Stomach (tissue), 19 donors: Measurements from ENCODE around the gene METAP2. TPM values are rescaled to one million over a fixed set of nuclear protein-coding genes. Genes with fewer than 3 reads are reported as not detected.

Experiments used
- DNase-seq, 2 donors: peaks; one replicate each; pipeline versions ENCODE4 v3.0.0 to v3.0.0-alpha.2; 2013 to 2019
- H3K27ac ChIP-seq, 5 donors: fragments of 200-600 bp in 4 of 5; sonication (generic) in 4 of 5; one replicate each; pipeline ENCODE4 v1.5.1; 2013 to 2019; ENCODE audit warnings: mild to moderate bottlenecking in 1 of 5, moderate library complexity in 1 of 5
- H3K27me3 ChIP-seq, 3 donors: fragments of 200-600 bp; sonication (generic); one replicate each; pipeline ENCODE4 v1.5.1; 2017 to 2019; ENCODE audit warnings: mixed run types in 1 of 3
- H3K36me3 ChIP-seq, 4 donors: fragments of 200-600 bp; sonication (generic); 1 replicate in 3 of 4; 2 replicates in 1 of 4; pipeline ENCODE4 v1.5.1; 2016 to 2019
- H3K4me1 ChIP-seq, 4 donors: fragments of 200-600 bp; sonication (generic); one replicate each; pipeline ENCODE4 v1.5.1; 2016 to 2019
- H3K4me3 ChIP-seq, 4 donors: fragments of 200-600 bp; sonication (generic) in 3 of 4; one replicate each; pipeline ENCODE4 v1.5.1; 2016 to 2019; ENCODE audit warnings: mild to moderate bottlenecking in 1 of 4
- H3K9me3 ChIP-seq, 4 donors: fragments of 200-600 bp; sonication (generic); one replicate each; pipeline ENCODE4 v1.5.1; 2016 to 2019
- CTCF ChIP-seq, 7 experiments: fragments of 450-650 bp in 4 of 7; fragments of 200-600 bp in 3 of 7; sonication (generic) in 3 of 7; IDR thresholded peaks; one replicate each; pipeline ENCODE4 v1.5.1; 2016 to 2019; ENCODE audit warnings: antibody characterized with exemption in 7 of 7, control low read depth in 2 of 7, mild to moderate bottlenecking in 1 of 7
- EP300 ChIP-seq: sonication (generic); formaldehyde crosslinking; IDR thresholded peaks from one replicate; pipeline ENCODE4 v1.6.1; 2017; ENCODE audit warnings: antibody characterized with exemption
- POLR2A ChIP-seq, 4 donors: fragments of 450-650 bp; IDR thresholded peaks; one replicate each; pipeline ENCODE4 v1.6.1; 2016; ENCODE audit warnings: antibody characterized with exemption in 4 of 4, control low read depth in 2 of 4, mild to moderate bottlenecking in 1 of 4, moderate library complexity in 1 of 4
- POLR2AphosphoS5 ChIP-seq, 3 donors: sonication (generic); formaldehyde crosslinking; IDR thresholded peaks; one replicate each; pipeline ENCODE4 v1.6.1; 2016; ENCODE audit warnings: antibody characterized with exemption in 3 of 3
- WGBS, 5 donors: extraction: QIAGEN DNeasy Blood & Tissue Kit in 3 of 5; methylation state at CpG; one replicate each; pipeline versions ENCODE4 v1.1.5 to v1.1.7; 2013 to 2018; 5-methylcytosine and 5-hydroxymethylcytosine counted together
- intact Hi-C: fragments of 100-400 bp; cut with DNase I; formaldehyde crosslinking; loops from one replicate; pipeline ENCODE4 v1.15.1; 2023; ENCODE audit warnings: low total_unique reads
- long read RNA-seq, 10 donors: transcript quantifications; one replicate each; lab custom pipeline, GENCODE V29; 2026
- polyA plus RNA-seq, 3 donors: library from polyadenylated mRNA; stranded (reverse); fragments of 200-250 nt; gene quantifications; one replicate each; pipeline ENCODE4 v1.2.3, GENCODE V29; 2013
- total RNA-seq, 5 donors: library from RNA; depleted of rRNA; stranded (reverse); fragments of >200 nt; gene quantifications; one replicate each; pipeline versions ENCODE4 v1.1.0 to v1.2.3, GENCODE V29; 2014 to 2016
- donor health status: healthy with polysubstance abuse.
- donor health status: Bipolar disorder and iron deficiency.
- donor health status: healthy.

METAP2 gene
- 100 to 1,000 TPM in 1 of 5 donors, 10 to 100 TPM in 4; 14.0 to 111 (median 50.5) TPM for total RNA-seq
- 10 to 100 TPM; 36.7 to 74.1 (median 36.8) TPM for polyA plus RNA-seq
- long read RNA-seq, donor 1, partial matches to known transcripts: 13 of 18 reads
- long read RNA-seq, donor 1, other reads (novel, unspliced or antisense): 0 of 18 reads
- long read RNA-seq, donor 2, transcript METAP2-202 (11 exons, 3,601 nt): major isoform, 14 of 25 reads
- long read RNA-seq, donor 2, transcript METAP2-210 (11 exons, 1,874 nt): minor isoform, 5 of 25 reads
- long read RNA-seq, donor 2, partial matches to known transcripts: 5 of 25 reads
- long read RNA-seq, donor 2, other reads (novel, unspliced or antisense): 0 of 25 reads
- long read RNA-seq, donor 3, transcript METAP2-202 (11 exons, 3,601 nt): major isoform, 6 of 7 reads
- long read RNA-seq, donor 3, partial matches to known transcripts: 0 of 7 reads
- long read RNA-seq, donor 3, other reads (novel, unspliced or antisense): 0 of 7 reads
- long read RNA-seq, donor 4, partial matches to known transcripts: 0 of 4 reads
- long read RNA-seq, donor 4, other reads (novel, unspliced or antisense): 0 of 4 reads
- long read RNA-seq, donor 5, transcript METAP2-202 (11 exons, 3,601 nt): major isoform, 6 of 33 reads
- long read RNA-seq, donor 5, partial matches to known transcripts: 24 of 33 reads
- long read RNA-seq, donor 5, other reads (novel, unspliced or antisense): 0 of 33 reads
- long read RNA-seq, donor 6, transcript METAP2-202 (11 exons, 3,601 nt): major isoform, 27 of 69 reads
- long read RNA-seq, donor 6, partial matches to known transcripts: 37 of 69 reads
- long read RNA-seq, donor 6, other reads (novel, unspliced or antisense): 0 of 69 reads
- long read RNA-seq, donor 7, transcript METAP2-202 (11 exons, 3,601 nt): major isoform, 11 of 48 reads
- long read RNA-seq, donor 7, partial matches to known transcripts: 31 of 48 reads
- long read RNA-seq, donor 7, other reads (novel, unspliced or antisense): 0 of 48 reads
- long read RNA-seq, donor 8, transcript METAP2-202 (11 exons, 3,601 nt): major isoform, 7 of 16 reads
- long read RNA-seq, donor 8, partial matches to known transcripts: 6 of 16 reads
- long read RNA-seq, donor 8, other reads (novel, unspliced or antisense): 0 of 16 reads
- long read RNA-seq, donor 9, partial matches to known transcripts: 8 of 17 reads
- long read RNA-seq, donor 9, other reads (novel, unspliced or antisense): 0 of 17 reads
- long read RNA-seq, donor 10, transcript METAP2-202 (11 exons, 3,601 nt): major isoform, 5 of 7 reads
- long read RNA-seq, donor 10, partial matches to known transcripts: 0 of 7 reads
- long read RNA-seq, donor 10, other reads (novel, unspliced or antisense): 0 of 7 reads

- Histone ChIP-seq H3K36me3 (peaks cover 8 to 32% (median 31%) of the 10 kb centered on the region in 4 donors), H3K27me3 (no peaks in the 10 kb centered on the region), H3K4me3 (peak within 1 kb of the TSS; percentile 64 to 98 (median 93)), H3K4me1 (peaks cover 11 to 49% (median 35%) of the 10 kb centered on the region in 4 donors), H3K27ac (peak within 1 kb of the TSS; percentile 75 to 97 (median 91)), H3K9me3 (no peaks in the 10 kb centered on the region)
- 0 to 1% (median 0%) methylated on average over 38 to 49 of the region's 49 CpGs for WGBS, 5 donors
- TF ChIP-seq CTCF (IDR thresholded peaks at IDR 0.05) (no peak), EP300 (no peak), POLR2A (IDR thresholded peaks at IDR 0.05) (peak in 2 of 4 donors; percentile 42 to 76), POLR2AphosphoS5 (IDR thresholded peaks at IDR 0.05) (peak; percentile 94 to 98 (median 96))
- DNase-seq: peak; percentile 97 to 99
- intact Hi-C loops: no loop called here
These were observed at the start of gene METAP2 for GRCh38 chr12:95473884-95474659. TSS of gene METAP2 (plus strand) at chr12:95474152. CDS start at chr12:95474180, 28 bp downstream.

GRCh38 chr12:95424271-95424994, 49.5 kb upstream of the METAP2 start:
- H3K27me3 ChIP-seq: peaks cover 0 to 15% (median 8%) of the 10 kb centered on the region in 3 donors
- H3K4me3 ChIP-seq: no peak overlapping the region
- H3K4me1 ChIP-seq: peaks cover 0 to 21% (median 9%) of the 10 kb centered on the region in 4 donors
- no peaks in the 10 kb centered on the region for H3K9me3 ChIP-seq
- intact Hi-C loops: no loop called here
- peak; percentile 56 to 77 for DNase-seq
- no peak overlapping the region for H3K27ac ChIP-seq
- H3K36me3 ChIP-seq: no peaks in the 10 kb centered on the region
- 27 to 59% (median 33%) methylated on average over 7 to 8 of the region's 8 CpGs for WGBS, 5 donors
- no peak for TF ChIP-seq EP300
- peak in 1 of 3 donors; percentile 53 for TF ChIP-seq POLR2AphosphoS5 (IDR thresholded peaks at IDR 0.05)

DNA sequence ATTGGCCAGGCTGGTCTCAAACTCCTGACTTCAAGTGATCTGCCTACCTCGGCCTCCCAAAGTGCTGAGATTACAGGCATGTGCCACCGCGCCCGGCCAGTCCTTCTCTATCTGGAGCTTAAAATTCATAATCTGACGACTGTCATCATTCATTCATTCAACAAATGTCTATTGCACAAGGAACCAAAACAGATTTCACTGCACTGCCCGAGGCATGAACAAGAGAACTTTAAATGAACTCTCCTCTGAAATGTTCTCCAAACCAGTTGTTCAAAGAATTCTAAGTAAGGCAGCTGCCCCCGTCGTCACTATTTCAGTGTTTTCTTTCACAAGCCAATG, 44.8 kb upstream of the METAP2 start:
- intact Hi-C loops: no loop called here
- Histone ChIP-seq H3K4me1 (peaks cover 0 to 15% (median 6%) of the 10 kb centered on the region in 4 donors), H3K9me3 (no peaks in the 10 kb centered on the region), H3K27ac (no peak overlapping the region), H3K36me3 (no peaks in the 10 kb centered on the region), H3K27me3 (peaks cover 0 to 15% (median 7%) of the 10 kb centered on the region in 3 donors), H3K4me3 (no peak overlapping the region)
- TF ChIP-seq POLR2A (IDR thresholded peaks at IDR 0.05): no peak
- no peak for TF ChIP-seq CTCF (IDR thresholded peaks at IDR 0.05)
- no peak for TF ChIP-seq EP300
- no peak for TF ChIP-seq POLR2AphosphoS5 (IDR thresholded peaks at IDR 0.05)
- no peak for DNase-seq
- WGBS, 5 donors: 86 to 93% (median 92%) methylated on average over 8 of the region's 8 CpGs
